Stimulated activated naive B cell treated with anti-CD40 and anti-IgM and Interleukin-4, amounts not matched to agents 10 μg/mL and 1 μg/mL and 100 μg/mL, for 72 hours (primary cell): Measurements from ENCODE around the gene TCEANC2.
A peak's percentile ranks its signal among the peaks of the same experiment; 100 is the strongest.

Source experiments
- ATAC-seq, 2 donors: fragments of 150-1000 bp; cut with Tn5 transposase; replicated peaks; 2 replicates each; pipeline ENCODE4 v1.10.0; 2021; ENCODE audit warnings: moderate library complexity in 1 of 2
- DNase-seq: peaks from one replicate; pipeline ENCODE4 v3.0.0; 2021
- H3K27ac Mint-ChIP-seq: one replicate; pipeline ENCODE4 v1.8.0; 2022; ENCODE audit warnings: mild to moderate bottlenecking, mixed read lengths
- H3K27me3 Mint-ChIP-seq, 2 donors: one replicate each; pipeline ENCODE4 v1.8.0; 2022; ENCODE audit warnings: mixed read lengths in 2 of 2
- H3K36me3 Mint-ChIP-seq, 2 donors: one replicate each; pipeline ENCODE4 v1.8.0; 2022; ENCODE audit warnings: mixed read lengths in 2 of 2, mild to moderate bottlenecking in 1 of 2
- H3K4me1 Mint-ChIP-seq, 2 donors: one replicate each; pipeline ENCODE4 v1.8.0; 2022; ENCODE audit warnings: mixed read lengths in 2 of 2, mild to moderate bottlenecking in 1 of 2
- H3K4me3 Mint-ChIP-seq, 2 donors: one replicate each; pipeline ENCODE4 v1.8.0; 2022; ENCODE audit warnings: mild to moderate bottlenecking in 2 of 2, mixed read lengths in 2 of 2, moderate library complexity in 1 of 2
- H3K9me3 Mint-ChIP-seq, 2 donors: one replicate each; pipeline ENCODE4 v1.8.0; 2022; ENCODE audit warnings: mixed read lengths in 2 of 2, mild to moderate bottlenecking in 1 of 2

The TCEANC2 gene

GRCh38 chr1:54109129-54110090 is 56.0 kb downstream of the TCEANC2 start:
- DNase-seq (no peak), ATAC-seq (no peak)
- Mint-ChIP-seq H3K4me3 (no peak overlapping the region), H3K4me1 (no peaks in the 10 kb centered on the region), H3K27ac (no peak overlapping the region), H3K36me3 (no peaks in the 10 kb centered on the region), H3K9me3 (no peaks in the 10 kb centered on the region), H3K27me3 (no peaks in the 10 kb centered on the region)

DNA sequence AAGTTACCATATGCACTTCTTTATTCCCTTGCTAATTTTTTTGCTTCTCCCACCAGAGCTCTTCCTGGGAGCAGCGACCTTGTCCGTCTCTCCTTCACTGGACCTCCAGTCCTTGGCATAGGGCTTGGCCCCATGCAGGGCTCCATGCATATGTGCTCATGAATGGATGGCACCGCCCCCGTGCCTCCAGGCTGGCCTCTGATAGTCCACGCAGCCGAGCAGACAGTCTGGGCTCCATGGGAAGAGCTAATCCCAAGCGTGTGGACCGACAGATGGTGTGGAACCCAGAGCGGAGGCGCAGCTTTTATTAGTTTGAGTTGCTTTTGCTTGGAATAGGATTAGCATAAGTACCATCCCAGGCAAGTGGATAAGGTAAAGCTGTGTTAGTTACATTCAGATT is 57.6 kb downstream of the TCEANC2 start:
- no peaks in the 10 kb centered on the region for H3K4me1 Mint-ChIP-seq
- no peak for ATAC-seq
- H3K9me3 Mint-ChIP-seq = no peaks in the 10 kb centered on the region
- no peak overlapping the region for H3K4me3 Mint-ChIP-seq
- no peak overlapping the region for H3K27ac Mint-ChIP-seq
- no peak for DNase-seq
- H3K36me3 Mint-ChIP-seq = no peaks in the 10 kb centered on the region
- no peaks in the 10 kb centered on the region for H3K27me3 Mint-ChIP-seq

DNA sequence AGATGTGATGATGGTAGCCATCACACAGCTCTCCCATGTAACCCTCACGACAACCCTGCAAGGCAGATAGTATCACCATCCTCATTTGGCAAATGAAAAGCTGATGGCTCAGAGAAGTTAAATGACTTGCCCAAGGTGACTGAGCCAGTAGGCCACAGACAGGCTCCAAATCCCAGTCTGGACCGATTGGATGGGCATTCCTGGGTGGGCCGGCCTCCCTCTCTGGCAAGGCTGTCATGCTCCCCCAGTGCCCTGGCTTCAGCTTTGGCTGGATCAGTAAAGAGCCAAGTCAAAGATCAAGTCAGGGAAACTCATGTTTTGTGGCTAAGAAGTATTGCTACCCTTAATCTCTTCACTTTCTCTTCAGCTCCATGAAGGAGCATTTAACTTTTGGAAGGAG is 58.2 kb downstream of the TCEANC2 start:
- Mint-ChIP-seq H3K4me3 (no peak overlapping the region), H3K4me1 (no peaks in the 10 kb centered on the region), H3K36me3 (no peaks in the 10 kb centered on the region), H3K27me3 (no peaks in the 10 kb centered on the region), H3K27ac (no peak overlapping the region), H3K9me3 (no peaks in the 10 kb centered on the region)
- no peak for DNase-seq
- ATAC-seq = no peak

DNA sequence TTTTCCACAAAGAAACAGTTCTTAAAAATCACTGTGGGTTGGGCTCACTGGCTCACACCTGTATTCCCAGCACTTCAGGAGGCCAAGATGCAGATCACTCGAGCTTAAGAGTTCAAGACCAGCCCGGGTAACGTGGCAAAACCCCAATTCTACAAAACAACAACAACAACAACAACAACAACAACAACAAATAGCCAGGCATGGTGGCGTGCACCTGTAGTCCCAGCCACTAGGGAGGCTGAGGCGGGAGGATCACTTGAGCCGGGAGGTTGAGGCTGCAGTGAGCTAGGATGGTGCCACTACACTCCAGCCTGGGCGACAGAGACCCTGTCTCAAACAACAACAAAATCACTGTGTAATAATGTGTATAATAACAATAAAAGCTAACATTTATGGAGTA is 58.6 kb downstream of the TCEANC2 start:
- Mint-ChIP-seq H3K36me3 (no peaks in the 10 kb centered on the region), H3K27me3 (no peaks in the 10 kb centered on the region), H3K4me3 (no peak overlapping the region), H3K4me1 (no peaks in the 10 kb centered on the region), H3K27ac (no peak overlapping the region), H3K9me3 (no peaks in the 10 kb centered on the region)
- DNase-seq = no peak
- ATAC-seq = no peak

DNA sequence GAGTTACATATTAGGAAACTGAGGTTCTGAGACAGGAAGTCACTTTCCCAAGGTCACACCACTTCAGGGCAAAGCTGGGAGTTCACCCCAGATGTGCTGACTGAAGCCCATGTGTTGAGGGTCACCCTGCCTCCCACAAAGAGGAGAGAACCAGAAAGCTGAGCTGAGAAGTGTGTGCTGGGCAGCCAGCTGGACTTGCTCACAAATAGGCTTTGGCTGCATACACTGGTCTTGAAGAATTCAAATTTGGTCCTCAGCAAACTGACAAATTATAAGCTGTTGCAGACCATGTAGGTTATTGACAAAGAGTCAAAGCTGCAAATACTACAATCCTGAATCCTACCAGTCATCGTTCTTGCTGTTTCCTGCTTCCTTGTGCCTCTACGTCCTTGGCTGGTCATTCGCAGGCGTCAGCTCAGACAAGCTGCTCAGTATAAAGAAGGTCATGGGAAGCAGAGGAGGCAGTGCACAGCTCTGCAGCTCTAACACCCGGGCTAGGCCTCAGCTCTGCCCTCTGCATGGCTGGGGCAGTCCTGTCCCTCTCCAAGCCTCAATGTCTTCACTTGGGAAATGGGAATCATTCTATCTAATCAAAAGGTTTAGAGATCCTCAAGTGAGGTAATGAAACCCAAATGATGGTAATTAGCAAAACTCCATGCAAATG is 59.4 kb downstream of the TCEANC2 start:
- ATAC-seq (no peak), DNase-seq (no peak)
- no peaks in the 10 kb centered on the region for H3K4me1 Mint-ChIP-seq
- no peaks in the 10 kb centered on the region for H3K36me3 Mint-ChIP-seq
- H3K27ac Mint-ChIP-seq = no peak overlapping the region
- no peaks in the 10 kb centered on the region for H3K27me3 Mint-ChIP-seq
- H3K9me3 Mint-ChIP-seq = no peaks in the 10 kb centered on the region
- no peak overlapping the region for H3K4me3 Mint-ChIP-seq

DNA sequence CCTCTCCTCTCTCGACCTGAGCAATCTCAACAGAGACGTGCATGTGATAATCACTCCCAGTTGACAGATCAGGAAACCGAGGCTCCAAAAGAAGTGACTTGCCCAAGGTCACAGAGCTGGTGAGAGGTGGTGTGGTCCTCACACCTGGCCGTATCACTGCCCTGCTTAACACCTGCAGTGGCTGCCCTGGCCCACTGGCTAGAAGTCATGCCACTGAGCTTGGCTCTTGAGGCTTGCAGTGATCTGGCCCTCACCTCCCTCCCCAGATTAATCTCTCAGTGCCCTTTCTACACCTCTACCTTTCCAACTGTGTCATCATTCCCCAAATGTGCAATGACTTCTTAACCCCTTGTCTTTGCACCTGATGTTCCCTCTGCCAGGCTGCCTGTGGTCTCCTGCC is 60.6 kb downstream of the TCEANC2 start:
- no peaks in the 10 kb centered on the region for H3K4me1 Mint-ChIP-seq
- DNase-seq (no peak), ATAC-seq (no peak)
- no peak overlapping the region for H3K27ac Mint-ChIP-seq
- no peaks in the 10 kb centered on the region for H3K9me3 Mint-ChIP-seq
- no peaks in the 10 kb centered on the region for H3K27me3 Mint-ChIP-seq
- no peak overlapping the region for H3K4me3 Mint-ChIP-seq
- H3K36me3 Mint-ChIP-seq = no peaks in the 10 kb centered on the region

GRCh38 chr1:54114955-54115354 is 61.5 kb downstream of the TCEANC2 start:
- no peaks in the 10 kb centered on the region for H3K36me3 Mint-ChIP-seq
- H3K9me3 Mint-ChIP-seq = no peaks in the 10 kb centered on the region
- H3K4me1 Mint-ChIP-seq = no peaks in the 10 kb centered on the region
- H3K27me3 Mint-ChIP-seq = no peaks in the 10 kb centered on the region
- H3K4me3 Mint-ChIP-seq = no peak overlapping the region
- H3K27ac Mint-ChIP-seq = no peak overlapping the region
- no peak for ATAC-seq
- DNase-seq = no peak

DNA sequence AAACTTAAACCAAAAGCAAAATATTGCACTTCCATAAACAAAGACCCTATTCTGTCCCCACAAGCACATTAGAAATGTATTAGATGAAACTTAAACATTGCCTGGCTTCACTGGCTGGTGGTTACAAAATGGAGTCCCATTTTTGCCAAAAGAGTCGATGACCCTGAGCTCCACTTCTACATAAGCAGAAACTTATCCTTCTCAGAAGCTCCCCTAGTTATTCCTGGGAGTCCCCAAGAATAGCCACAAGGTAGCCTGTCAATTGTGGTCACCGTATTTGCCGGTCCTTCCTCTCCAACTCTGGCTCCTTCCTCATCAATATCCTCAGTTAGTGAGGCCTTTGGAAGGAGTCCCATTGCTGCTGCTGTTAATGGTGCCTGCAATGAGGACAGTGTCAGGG is 62.1 kb downstream of the TCEANC2 start:
- DNase-seq = no peak
- Mint-ChIP-seq H3K36me3 (no peaks in the 10 kb centered on the region), H3K27ac (no peak overlapping the region), H3K4me3 (no peak overlapping the region), H3K4me1 (no peaks in the 10 kb centered on the region), H3K9me3 (no peaks in the 10 kb centered on the region), H3K27me3 (no peaks in the 10 kb centered on the region)
- ATAC-seq = no peak

DNA sequence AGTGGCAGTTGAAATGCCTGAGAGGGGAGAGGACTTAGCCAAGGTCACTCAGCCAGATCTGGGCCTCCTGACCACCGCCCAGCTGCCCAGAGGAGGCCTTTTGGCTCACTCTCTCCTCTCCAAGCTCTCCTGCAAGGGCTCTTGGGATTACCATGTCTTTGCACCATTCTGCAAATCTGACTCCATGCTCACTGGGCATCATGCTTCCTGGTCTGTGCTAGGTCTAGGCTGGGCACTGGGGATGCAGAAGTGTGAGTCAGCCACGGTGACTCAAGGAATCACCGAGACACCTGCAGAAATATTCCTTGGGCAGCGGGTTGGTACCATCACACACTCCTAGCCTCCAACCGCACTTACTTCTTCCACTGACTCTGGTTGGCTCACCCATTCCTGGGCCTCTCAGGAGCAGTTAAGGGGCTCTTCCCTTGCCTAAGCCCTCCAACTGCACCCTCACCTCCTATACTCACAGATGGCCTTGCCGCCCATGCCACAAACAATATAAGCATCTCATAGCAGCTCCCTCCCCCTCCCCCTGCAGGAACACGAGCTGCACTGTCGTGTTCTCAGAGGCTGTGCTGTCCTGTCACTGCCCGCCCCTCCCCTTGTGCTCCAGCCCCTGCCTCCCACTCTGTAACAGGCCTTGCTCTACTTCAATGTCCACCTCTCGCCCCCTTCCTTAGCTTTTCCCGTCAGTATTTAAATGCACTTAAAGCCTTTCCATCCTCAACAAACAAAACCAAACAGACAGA is 64.6 kb downstream of the TCEANC2 start:
- peaks cover 6 to 9% of the 10 kb centered on the region in 2 donors for H3K4me1 Mint-ChIP-seq
- H3K4me3 Mint-ChIP-seq = no peak overlapping the region
- H3K9me3 Mint-ChIP-seq = no peaks in the 10 kb centered on the region
- H3K27me3 Mint-ChIP-seq = no peaks in the 10 kb centered on the region
- H3K36me3 Mint-ChIP-seq = peaks cover 0 to 3% of the 10 kb centered on the region in 2 donors
- no peak for ATAC-seq
- DNase-seq = no peak
- H3K27ac Mint-ChIP-seq = no peak overlapping the region

DNA sequence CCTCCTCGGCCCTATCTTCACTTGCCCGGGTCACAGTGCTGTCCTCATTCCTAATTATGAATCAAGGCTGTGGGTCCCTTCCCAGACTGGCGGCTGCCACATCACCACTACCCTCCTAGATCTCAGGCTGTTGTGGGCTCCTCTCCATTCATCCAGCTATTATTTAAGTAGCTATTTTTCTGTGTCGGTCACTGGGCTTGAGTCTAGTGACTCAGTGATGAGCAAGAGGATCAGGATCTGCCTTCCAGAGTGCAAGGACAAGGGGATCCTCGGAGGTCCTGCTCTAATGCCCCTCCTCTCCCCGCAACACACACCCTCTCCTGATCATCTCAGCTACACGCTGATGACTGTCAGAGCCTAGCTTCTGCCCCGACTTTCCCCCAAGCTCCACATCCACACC is 65.3 kb downstream of the TCEANC2 start:
- Mint-ChIP-seq H3K4me1 (peaks cover 6 to 9% of the 10 kb centered on the region in 2 donors), H3K36me3 (peaks cover 0 to 3% of the 10 kb centered on the region in 2 donors), H3K27ac (no peak overlapping the region), H3K9me3 (no peaks in the 10 kb centered on the region), H3K4me3 (no peak overlapping the region), H3K27me3 (no peaks in the 10 kb centered on the region)
- ATAC-seq (no peak), DNase-seq (no peak)

- DNase-seq (no peak), ATAC-seq (no peak)
- Mint-ChIP-seq H3K36me3 (peaks cover 0 to 3% of the 10 kb centered on the region in 2 donors), H3K27me3 (no peaks in the 10 kb centered on the region), H3K4me1 (peaks cover 6 to 9% of the 10 kb centered on the region in 2 donors), H3K9me3 (no peaks in the 10 kb centered on the region), H3K27ac (no peak overlapping the region), H3K4me3 (no peak overlapping the region)
Observed at GRCh38 chr1:54120018-54120697, 66.8 kb downstream of the TCEANC2 start.

- Mint-ChIP-seq H3K27ac (no peak overlapping the region), H3K4me3 (no peak overlapping the region), H3K4me1 (peaks cover 6 to 9% of the 10 kb centered on the region in 2 donors), H3K36me3 (peaks cover 0 to 3% of the 10 kb centered on the region in 2 donors), H3K9me3 (no peaks in the 10 kb centered on the region), H3K27me3 (no peaks in the 10 kb centered on the region)
- DNase-seq (no peak), ATAC-seq (no peak)
Observed at GRCh38 chr1:54120698-54121481, 67.5 kb downstream of the TCEANC2 start.

DNA sequence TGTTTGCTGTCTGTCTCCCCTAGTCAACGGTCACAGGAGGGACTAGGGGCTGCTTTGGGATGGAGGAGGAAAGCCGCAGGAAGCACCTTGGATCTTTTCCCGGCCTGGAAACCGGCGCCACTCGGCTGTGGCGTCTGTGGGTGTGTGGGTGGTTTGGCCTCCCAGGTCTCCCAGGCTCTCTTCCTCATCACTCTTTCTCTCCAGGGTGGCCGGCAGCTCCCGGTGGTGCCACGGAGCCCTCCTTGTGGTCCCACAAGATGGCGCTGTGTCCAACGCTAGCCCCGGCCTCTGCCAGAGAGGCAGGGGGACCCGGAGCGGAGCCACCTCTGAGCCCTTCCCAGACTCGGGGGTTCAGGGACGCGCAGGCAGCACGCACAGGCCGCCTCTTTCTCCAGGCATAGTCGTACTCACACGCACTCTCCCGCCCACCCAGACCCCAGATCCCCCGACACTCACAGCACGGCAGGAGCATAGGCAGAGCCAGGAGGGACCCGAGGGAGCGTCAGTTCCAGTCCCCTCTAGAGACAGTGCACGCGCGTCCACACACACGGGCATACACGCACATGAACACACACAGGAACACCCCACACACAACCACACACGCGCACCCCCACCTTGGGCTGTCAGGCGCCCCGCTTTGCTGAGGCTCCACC is 68.2 kb downstream of the TCEANC2 start:
- peak overlapping the region in 1 of 2 donors; percentile 18 for H3K4me3 Mint-ChIP-seq
- H3K36me3 Mint-ChIP-seq = peaks cover 0 to 3% of the 10 kb centered on the region in 2 donors
- H3K27ac Mint-ChIP-seq = no peak overlapping the region
- no peaks in the 10 kb centered on the region for H3K27me3 Mint-ChIP-seq
- H3K9me3 Mint-ChIP-seq = no peaks in the 10 kb centered on the region
- ATAC-seq = peak; percentile 73 to 85
- DNase-seq = peak; percentile 39
- H3K4me1 Mint-ChIP-seq = peaks cover 6 to 9% of the 10 kb centered on the region in 2 donors
